Fibroblast of skin of abdomen (primary cell): ENCODE results near the gene KRTAP1-4.
A peak's percentile ranks its signal among the peaks of the same experiment; 100 is the strongest.
"Not testable (repeated sequence)": the region's sequence is repeated elsewhere in the genome, so short reads cannot be mapped to it uniquely, and the experiment has no call there.

Source experiments
- DNase-seq: peaks from one replicate; pipeline ENCODE4 v3.0.0-alpha.2; 2013

The KRTAP1-4 gene

DNA sequence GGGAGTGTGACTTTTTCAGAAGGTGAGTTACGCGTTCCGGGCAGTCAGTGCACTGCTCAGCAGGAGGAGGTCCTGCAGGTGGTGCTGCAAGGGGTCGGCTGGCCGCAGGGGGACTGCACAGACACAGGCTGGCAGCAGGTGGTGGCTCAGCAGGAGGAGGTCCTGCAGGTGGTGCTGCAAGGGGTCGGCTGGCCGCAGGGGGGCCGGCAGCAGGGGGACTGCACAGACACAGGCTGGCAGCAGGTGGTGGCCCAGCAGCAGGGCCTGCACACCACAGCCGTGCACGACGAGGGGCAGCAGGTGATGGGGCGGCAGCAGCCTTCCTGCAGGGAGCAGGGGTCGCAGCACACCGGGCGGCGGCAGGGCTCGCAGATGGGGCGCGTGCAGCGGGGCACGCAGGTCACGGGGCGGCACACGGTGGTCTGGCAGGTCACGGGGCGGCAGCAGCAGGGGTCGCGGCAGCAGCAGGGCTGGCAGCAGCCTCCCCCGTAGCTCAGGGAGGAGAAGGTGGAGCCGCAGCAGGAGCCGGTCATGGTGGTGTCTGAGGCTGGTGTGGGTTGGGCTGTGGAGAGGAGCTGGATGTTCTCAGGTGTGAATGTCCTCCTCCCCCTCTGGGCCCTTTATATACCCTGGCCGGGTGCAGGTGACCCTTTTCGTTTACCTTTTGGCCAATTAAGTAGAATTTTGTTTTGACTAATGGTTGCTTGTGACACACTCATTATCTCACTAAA, 16.9 kb upstream of the KRTAP1-4 start, which contains the start of gene KRTAP2-1:
Gene KRTAP2-1, minus strand, starts transcription at position 582 of the 731 bp plus-strand sequence. Its CDS starts 49 bp downstream, at position 533.
- DNase-seq, result not testable (repeated sequence)

DNA sequence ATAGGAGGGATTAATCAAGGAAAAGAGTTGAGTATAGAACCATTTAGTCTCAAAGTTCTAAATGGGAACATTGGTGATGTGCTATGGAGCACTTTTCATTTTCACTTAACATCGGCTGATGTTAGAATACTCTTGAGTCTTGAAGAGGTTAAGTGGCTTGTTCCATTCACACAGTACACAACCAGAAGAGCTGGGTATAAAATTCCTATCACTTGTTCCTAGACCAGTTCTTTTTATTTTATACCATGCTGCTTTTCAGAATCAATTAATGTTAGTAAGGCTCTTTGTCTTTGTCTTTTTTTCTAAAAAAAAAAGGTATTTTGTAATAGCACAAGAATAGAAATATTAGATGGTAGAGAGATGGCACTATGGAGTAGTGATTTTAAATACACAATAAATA, 13.0 kb upstream of the KRTAP1-4 start:
- no peak for DNase-seq

DNA sequence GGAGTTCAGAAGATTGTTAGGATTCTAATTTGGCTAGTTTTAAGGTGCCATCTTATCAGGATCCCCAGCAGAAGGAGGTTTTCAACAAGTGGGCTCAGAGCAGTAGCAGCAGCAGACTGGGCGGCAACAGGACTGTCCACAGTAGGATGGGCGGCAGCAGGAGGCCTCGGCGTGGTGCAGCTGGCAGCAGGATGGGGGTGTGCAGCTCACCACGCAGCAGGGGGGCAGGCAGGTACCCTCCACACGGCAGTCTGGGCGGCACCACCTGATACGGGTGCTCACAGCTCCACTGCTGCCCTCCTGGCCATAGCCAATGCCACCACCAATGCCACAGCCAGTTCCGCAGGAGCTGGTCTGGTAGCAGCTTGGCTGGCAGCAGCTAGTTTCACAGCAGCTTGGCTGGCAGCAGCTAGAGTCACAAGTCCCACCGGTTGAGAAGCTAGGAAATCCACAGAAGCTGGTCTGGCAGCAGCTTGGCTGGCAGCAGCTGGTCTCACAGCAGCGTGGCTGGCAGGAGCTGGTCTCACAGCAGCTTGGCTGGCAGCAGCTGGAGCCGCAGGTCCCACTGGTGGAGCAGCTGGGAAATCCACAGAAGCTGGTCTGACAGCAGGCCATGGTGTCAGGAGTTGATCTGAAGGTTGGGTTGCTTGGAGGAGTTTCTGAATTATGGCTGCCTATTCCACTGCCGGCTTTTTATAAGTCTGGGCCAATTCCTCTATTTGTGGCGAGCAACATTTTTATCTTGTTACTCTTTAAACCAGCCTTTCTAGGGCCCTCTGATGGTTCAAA, 11.0 kb upstream of the KRTAP1-4 start, which contains the start of gene KRTAP1-1:
Gene KRTAP1-1, minus strand, starts transcription at position 668 of the 789 bp plus-strand sequence. Its CDS starts 53 bp downstream, at position 615.
- not testable (repeated sequence) for DNase-seq

DNA sequence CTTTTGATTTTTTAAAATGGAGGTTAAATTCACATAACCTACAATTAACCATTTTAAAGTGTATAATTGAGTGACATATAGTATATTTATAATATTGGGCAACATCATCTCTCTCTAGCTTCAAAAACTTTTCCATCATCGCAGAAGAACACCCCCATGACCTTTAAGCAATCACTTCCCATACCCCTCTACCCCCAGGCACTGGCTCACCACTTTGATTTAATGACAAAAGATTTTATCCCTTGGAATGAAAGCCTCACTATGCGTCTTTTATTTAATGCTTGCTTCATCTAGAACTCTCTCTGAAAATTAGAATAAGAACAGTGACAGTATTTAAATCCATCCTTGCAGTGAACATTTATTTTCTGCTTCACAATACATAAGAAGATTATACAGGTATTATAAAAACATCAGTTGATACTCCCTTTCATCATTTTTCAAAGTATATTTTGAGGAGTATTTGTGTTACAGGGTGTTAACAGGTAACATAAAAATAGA, 7.9 kb upstream of the KRTAP1-4 start:
- DNase-seq, result no peak

DNA sequence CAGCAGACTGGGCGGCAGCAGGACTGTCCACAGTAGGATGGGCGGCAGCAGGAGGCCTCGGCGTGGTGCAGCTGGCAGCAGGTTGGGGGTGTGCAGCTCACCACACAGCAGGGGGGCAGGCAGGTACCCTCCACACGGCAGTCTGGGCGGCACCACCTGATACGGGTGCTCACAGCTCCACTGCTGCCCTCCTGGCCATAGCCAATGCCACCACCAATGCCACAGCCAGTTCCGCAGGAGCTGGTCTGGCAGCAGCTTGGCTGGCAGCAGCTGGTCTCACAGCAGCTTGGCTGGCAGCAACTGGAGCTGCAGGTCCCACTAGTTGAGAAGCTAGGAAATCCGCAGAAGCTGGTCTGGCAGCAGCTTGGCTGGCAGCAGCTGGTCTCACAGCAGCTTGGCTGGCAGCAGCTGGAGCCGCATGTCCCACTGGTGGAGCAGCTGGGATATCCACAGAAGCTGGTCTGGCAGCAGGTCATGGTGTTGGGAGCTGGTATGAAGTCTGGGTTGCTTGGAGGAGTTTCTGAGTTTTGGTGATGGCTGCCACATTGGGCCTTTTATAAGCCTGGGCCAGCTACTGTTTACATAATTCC, 4.4 kb upstream of the KRTAP1-4 start, which contains the start of gene KRTAP1-3:
Gene KRTAP1-3, minus strand, starts transcription at position 529 of the 590 bp plus-strand sequence. Its CDS starts 53 bp downstream, at position 476.
- not testable (repeated sequence) for DNase-seq

DNA sequence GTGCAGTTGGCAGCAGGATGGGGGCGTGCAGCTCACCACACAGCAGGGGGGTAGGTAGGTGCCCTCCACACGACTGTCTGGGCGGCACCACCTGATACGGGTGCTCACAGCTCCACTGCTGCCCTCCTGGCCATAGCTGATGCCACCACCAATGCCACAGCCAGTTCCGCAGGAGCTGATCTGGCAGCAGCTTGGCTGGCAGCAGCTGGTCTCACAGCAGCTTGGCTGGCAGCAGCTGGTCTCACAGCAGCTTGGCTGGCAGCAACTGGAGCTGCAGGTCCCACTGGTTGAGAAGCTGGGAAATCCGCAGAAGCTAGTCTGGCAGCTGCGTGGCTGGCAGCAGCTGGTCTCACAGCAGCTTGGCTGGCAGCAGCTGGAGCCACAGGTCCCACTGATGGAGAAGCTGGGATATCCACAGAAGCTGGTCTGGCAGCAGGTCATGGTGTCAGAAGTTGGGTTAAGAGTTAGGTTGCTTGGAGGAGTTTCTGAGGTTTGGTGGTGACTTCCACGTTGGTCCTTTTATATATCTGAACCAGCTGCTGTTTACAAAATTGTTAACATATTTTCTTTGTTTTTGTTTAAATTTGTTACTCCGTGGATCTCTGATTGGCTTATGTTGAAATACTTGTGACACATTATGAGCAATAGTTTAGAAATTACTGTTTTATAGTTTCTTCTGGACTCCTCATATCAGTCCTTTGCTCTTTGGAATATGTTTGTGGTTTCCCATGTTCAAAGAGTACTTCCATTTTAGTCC, 3.1 kb downstream of the KRTAP1-4 start, which contains the start of gene KRTAP1-5:
Gene KRTAP1-5, minus strand, starts transcription at position 494 of the 757 bp plus-strand sequence. Its CDS starts 53 bp downstream, at position 441.
- DNase-seq, result peak; percentile 76

DNA sequence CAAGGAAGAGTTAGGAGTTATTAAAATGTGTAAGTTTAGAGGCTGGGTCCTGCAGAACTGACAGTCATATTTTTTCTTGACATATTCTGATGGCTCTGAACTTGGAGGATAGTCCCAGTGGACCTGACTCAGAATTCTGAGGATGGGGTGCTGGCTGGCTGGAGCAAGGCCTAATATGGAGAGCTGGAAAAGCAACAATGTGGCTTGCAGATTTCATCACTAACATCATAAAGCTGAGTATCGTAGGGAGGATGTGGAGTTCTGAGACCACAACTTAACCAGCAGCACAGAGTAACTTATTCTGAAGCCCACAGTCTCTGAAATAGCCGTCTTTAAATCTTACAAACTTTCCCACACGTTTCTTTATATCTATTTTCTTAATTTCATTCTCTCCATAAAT, 5.3 kb downstream of the KRTAP1-4 start:
- peak; percentile 61 for DNase-seq

DNA sequence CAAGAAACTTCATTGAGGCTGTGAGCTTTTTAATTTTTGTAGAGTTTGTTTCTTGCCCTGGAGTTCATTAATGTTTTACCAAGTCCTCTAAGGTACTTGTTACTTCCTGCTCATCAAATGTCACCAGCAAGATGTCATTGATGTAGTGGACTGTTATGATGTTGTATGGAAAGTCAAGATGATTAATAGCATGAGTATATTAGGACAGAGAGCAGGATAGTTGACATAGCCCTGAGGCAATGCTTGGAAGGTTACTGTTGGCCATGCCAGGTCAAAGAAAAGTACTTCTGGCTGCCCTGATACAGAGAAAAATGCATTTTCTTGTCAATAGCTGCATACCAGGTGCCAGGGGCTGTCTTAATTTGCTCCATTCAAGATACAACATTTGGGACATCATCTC, 9.7 kb downstream of the KRTAP1-4 start:
- DNase-seq, result no peak

DNA sequence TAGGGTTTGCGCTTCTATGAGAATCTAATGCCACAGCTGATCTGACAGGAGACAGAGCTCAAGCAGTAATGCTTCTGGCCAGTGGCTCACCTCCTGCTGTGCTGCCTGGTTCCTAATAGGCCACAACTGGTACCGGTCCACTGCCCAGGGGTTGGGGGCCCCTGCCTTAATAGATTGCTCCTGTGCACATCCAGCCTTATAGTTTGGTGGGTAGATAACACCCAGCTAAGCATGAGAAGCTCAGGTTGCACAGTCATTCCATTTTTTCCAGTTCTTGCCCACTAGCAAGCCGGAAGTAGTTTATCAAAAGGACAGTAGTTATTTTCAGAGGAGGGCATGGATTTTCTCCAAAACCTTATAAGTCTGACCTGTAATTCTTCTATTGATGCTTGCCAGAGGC, 10.6 kb downstream of the KRTAP1-4 start:
- no peak for DNase-seq

DNA sequence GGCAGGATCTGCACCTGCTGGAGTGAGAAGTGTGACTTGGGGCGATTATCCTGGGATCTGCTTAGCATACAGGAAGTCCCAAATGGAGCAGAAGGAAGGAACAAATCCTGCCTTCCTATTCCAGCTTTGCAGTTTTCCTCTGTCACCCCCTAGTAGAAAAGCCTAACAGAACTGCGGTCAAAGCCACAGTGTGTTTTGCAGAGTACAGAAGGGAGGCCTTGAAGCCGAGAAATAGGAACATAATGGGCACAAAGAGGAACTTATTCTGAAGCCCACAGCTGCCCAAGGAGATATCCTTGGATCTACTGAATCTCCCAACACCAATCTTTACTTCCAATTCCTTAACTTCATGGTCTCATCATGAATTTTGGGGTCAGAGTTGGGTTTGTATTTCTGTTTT, 11.5 kb downstream of the KRTAP1-4 start:
- DNase-seq, result no peak

DNA sequence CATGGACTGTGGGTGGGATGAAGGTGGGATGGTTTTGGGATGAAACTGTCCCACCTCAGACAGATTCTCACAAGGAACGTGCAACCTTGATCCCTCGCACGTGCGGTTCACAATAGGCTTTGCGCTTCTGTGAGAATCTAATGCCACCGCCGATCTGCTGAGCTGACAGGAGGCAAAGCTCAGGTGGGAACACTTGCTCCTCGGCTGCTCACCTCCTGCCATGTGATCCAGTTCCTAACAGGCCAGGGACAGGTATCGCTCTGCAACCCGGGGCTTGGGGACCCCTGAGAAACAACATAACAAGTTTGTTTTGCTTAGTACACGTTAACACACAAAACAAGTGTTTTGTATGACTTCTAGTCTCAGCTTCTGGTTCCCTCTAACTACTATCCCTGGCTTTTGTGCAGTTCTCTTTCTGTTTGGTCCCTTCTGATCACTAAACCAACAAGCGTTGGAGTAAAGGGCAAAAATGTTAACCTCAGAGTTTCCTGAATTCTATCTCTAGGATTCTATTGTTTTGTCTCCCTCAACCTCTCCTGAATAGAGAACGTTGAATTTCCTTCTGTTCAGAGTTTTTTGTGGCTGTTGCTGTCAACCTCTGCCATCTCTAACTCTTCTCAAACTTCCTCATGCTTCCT, 13.3 kb downstream of the KRTAP1-4 start:
- DNase-seq, result no peak

DNA sequence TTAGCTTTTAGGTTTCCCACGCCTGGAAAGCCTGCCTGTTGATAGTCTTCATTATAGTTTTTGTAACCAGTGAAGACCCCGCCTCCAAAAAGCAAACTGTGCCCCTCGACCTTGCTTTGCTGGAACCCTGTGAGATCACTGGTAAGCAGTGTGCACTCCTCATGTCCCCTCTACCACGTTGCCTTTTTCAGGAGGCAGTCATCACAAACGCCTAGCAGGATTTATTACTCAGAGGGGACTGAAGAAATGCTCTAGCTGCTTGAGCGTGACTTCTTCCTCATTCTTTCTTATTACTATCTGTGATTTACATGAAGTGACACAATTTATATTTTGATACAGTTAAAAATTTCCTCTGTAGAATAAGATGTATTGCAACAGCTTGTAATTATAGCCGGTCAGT, 14.5 kb downstream of the KRTAP1-4 start:
- DNase-seq, result no peak

DNA sequence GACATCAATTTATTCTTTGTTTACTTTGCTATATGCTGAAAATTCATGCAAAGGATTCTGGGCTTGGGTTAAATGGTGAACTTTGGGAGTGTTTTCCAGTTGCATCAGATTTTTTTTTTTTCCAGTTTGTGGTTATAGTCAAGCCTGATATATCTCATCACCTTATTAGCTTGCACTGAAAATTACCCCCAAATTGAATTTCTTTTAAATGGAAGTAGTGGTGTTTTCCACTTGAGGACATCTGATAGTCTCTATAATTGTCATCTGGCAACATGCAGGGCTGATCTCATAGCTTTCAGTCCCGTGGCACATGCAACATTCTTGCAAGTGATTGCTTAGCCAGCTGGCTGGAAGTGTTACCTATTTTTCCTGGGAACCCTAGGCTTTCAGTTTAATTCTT, 16.4 kb downstream of the KRTAP1-4 start:
- peak; percentile 59 for DNase-seq

DNA sequence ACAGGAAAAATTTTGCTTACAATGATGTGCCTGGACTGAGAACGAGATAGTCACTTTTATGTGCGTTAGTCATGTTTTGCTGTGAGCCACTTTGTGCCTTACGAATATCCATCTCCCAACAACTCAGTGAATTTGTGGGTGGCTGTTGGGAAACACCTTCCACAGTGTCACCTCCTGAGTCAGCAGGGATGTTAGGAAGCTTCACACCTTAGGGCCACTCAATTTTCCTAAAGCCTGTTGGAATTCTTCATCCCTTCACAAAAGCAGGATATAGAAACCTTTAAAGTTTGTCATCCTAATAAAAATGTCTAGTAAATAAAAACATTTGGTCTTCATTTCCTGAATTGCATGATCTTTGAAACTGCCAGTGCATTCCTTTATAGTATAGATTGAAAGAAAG, 16.8 kb downstream of the KRTAP1-4 start:
- DNase-seq, result no peak

DNA sequence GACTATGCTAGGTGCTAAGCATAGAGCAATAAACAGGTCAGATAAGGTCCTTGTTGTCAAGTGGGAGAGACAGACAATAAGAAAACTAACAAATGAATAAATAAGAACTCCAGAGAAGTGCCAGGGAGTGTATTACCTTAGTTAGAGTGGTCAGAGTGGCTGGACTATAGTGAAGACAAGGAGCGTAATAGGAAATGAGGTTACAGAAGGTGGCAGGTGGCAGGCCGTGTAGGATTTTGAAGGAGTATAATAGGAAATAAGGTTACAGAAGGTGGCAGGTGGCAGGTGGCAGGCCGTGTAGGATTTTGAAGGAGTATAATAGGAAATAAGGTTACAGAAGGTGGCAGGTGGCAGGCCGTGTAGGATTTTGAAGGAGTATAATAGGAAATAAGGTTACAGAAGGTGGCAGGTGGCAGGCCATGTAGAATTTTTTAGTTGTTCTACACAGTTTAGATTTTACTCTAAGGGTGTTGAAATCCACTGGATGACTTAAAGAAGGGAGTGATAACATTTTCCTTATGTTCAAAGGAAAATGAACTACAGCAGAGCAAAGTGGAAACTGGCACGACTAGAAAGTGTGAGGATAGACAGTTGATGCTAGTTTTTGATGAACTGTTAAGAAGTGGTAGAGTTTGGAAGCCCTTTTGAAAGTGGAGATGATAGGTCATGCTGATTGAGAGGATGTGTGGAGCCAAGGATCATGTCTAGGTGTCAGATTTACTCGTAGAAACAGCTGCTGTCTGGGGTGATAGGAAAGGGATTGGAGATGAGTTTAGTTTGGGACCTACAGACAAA, 17.5 kb downstream of the KRTAP1-4 start:
- DNase-seq, result no peak

DNA sequence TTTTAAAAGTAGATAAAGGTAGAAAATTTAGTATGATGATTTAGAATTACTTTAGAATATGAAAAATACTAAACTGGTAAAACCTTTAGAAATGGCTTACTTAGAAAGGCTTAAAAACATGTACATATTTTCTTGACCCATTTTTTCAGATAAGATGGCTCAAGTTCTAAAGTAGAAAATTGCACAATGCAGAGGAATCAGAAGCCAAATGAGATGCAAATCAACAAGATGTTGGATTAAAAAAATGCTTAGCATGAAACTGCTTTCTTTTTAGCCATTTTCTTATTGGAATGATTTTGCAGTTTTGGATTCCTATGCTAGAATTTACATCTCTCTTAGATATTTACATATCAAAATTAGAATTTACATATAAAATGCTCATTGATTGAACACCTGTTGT, 19.6 kb downstream of the KRTAP1-4 start:
- no peak for DNase-seq

DNA sequence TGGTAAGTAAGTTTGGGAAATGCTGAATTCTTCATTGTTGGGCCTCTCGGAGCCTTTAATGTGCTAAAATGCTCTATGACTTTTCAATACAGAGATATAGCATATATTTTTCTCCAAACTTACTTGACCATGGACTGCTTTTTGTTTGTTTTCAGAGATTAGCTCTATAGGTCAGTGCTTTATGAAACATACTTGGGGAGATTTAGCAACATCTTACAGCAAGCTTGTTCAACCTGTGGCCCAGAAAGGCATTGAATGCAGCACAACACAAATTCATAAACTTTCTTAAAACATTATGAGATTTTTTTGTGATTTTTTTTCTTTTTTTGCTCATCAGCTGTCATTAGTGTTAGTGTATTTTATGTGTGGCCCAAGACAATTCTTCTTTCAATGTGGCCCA, 20.1 kb downstream of the KRTAP1-4 start:
- DNase-seq, result no peak

DNA sequence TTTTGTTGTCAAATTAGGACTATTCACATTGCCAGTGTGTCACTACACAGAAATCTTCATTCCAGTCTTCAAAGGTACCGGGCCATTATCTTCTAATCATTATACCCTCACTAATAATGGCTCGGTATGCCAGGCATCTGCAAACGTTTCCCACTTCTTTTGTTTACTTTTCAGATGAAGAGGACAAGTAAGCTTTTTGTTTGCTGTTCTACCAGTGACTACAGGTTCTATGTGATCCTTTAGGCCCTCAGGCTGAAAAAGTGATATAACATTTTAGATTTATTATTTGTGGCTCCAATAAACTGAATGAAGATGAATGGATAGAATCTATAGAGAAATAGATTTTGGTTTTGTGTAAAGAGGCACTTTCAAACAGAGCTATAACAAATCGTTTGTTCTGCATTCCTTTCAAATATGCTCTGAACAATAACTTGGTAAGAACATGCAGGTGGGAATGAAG, 20.7 kb downstream of the KRTAP1-4 start:
- DNase-seq, result no peak

DNA sequence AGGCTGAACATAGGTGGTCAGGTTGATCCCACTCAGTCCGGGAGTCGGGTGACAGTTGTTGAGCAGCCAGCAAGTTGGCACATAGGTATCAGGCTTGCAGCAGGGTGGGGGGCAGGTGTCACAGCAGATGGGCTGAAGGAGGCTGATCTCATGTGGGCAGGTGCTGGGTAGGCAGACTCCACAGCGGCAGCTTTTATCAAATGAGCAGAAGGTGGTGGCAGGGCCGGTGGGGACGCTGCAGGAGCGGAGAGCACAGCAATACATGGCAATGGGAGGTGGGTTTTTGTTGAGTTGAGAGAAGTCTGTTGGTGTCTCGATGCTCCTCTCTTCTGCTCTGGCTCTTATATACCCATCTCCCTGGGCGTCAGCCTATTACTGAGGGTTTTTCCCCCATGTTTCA, 21.2 kb downstream of the KRTAP1-4 start, which contains the start of gene KRTAP3-1:
Gene KRTAP3-1, minus strand, starts transcription at position 318 of the 400 bp plus-strand sequence. Its CDS starts 54 bp downstream, at position 264.
- no peak for DNase-seq

DNA sequence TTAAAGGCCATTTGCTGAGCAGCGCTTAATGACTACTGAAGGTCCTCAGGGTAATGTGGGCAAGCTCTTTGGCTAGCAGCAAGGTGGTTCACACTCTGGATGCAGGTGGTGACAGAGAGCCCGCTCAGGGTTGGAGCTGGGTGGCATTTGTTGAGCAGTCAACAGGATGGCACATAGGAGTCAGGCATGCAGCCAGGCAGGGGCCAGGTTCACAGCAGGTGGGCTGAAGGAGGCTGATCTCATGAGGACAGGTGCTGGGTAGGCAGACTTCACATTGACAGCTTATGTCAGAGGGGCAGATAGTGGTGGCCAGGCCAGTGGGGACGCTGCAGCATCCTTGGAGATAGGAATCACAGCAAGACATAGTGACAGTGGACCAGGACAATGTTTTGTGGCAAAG, 25.6 kb downstream of the KRTAP1-4 start:
- DNase-seq, result no peak
